WTC11 (cell line): ENCODE results near the gene RBFOX2. TPM values are rescaled to one million over a fixed set of nuclear protein-coding genes. Genes with fewer than 3 reads are reported as not detected.
A peak's percentile ranks its signal among the peaks of the same experiment; 100 is the strongest.

ENCODE experiments used
- ATAC-seq: fragments of 200-7000 bp; cut with Tn5 transposase; 2 replicates; pipeline ENCODE4 v1.10.0; 2021; ENCODE audit warnings: mild to moderate bottlenecking, moderate library complexity
- CTCF ChIA-PET: fragments of 300-600 bp; sonication (Branson Sonifier 250); formaldehyde crosslinking; loops from one replicate; lab custom pipeline; 2021; ENCODE audit warnings: antibody characterized with exemption; lab: Charles Lee
- POLR2A ChIA-PET: fragments of 350-600 bp; sonication (Branson Sonifier 250); formaldehyde crosslinking; loops from one replicate; lab custom pipeline; 2021; ENCODE audit warnings: antibody characterized with exemption; lab: Charles Lee
- DNase-seq: peaks from one replicate; pipeline ENCODE4 v3.0.0; 2021; ENCODE audit warnings: low spot score
- H3K27ac Mint-ChIP-seq: 2 replicates; pipeline ENCODE4 v1.8.0; 2021; ENCODE audit warnings: mixed read lengths
- H3K27me3 Mint-ChIP-seq: 2 replicates; pipeline ENCODE4 v1.8.0; 2021; ENCODE audit warnings: low read depth, mild to moderate bottlenecking, moderate library complexity, mixed read lengths
- H3K36me3 Mint-ChIP-seq: 2 replicates; pipeline ENCODE4 v1.8.0; 2021; ENCODE audit warnings: mixed read lengths
- H3K4me1 Mint-ChIP-seq: 2 replicates; pipeline ENCODE4 v1.8.0; 2022; ENCODE audit warnings: mixed read lengths
- H3K4me3 Mint-ChIP-seq: 2 replicates; pipeline ENCODE4 v1.8.0; 2021; ENCODE audit warnings: mild to moderate bottlenecking, moderate library complexity, mixed read lengths
- H3K9me3 Mint-ChIP-seq: 2 replicates; pipeline ENCODE4 v1.8.0; 2021; ENCODE audit warnings: mixed read lengths
- ARID4B ChIP-seq: sonication (generic); formaldehyde crosslinking; IDR thresholded peaks from 2 replicates; pipeline ENCODE4 v1.8.0; 2023; ENCODE audit warnings: missing genetic modification reagents, mild to moderate bottlenecking, borderline replicate concordance
- ATF6 ChIP-seq: sonication (generic); formaldehyde crosslinking; IDR thresholded peaks from 2 replicates; pipeline ENCODE4 v1.8.1; 2023; ENCODE audit warnings: mild to moderate bottlenecking, missing genetic modification reagents
- CBFB ChIP-seq: sonication (generic); formaldehyde crosslinking; IDR thresholded peaks from 2 replicates; pipeline ENCODE4 v1.8.1; 2022; ENCODE audit warnings: mild to moderate bottlenecking, low read depth, missing genetic modification reagents
- CREB1 ChIP-seq: sonication (generic); formaldehyde crosslinking; IDR thresholded peaks from 2 replicates; pipeline ENCODE4 v1.8.0; 2023; ENCODE audit warnings: mild to moderate bottlenecking, missing genetic modification reagents
- ERG ChIP-seq: fragments of 250-450 bp; sonication (Bioruptor Pico); IDR thresholded peaks from 2 replicates; pipeline ENCODE4 v1.8.0; 2021; ENCODE audit warnings: mild to moderate bottlenecking
- ESRRA ChIP-seq: sonication (generic); formaldehyde crosslinking; IDR thresholded peaks from 2 replicates; pipeline ENCODE4 v1.8.1; 2022; ENCODE audit warnings: mild to moderate bottlenecking, missing genetic modification reagents, borderline replicate concordance
- FOXK1 ChIP-seq: sonication (generic); formaldehyde crosslinking; IDR thresholded peaks from 2 replicates; pipeline ENCODE4 v1.8.0; 2022; ENCODE audit warnings: mild to moderate bottlenecking, moderate library complexity, missing genetic modification reagents
- FOXP1 ChIP-seq: sonication (generic); formaldehyde crosslinking; IDR thresholded peaks from 2 replicates; pipeline ENCODE4 v1.8.0; 2022; ENCODE audit warnings: missing genetic modification reagents, mild to moderate bottlenecking, moderate library complexity, borderline replicate concordance
- GABPB1 ChIP-seq: sonication (generic); formaldehyde crosslinking; IDR thresholded peaks from 2 replicates; pipeline ENCODE4 v1.8.1; 2023; ENCODE audit warnings: mild to moderate bottlenecking, missing genetic modification reagents
- HMGA2 ChIP-seq: fragments of 250-450 bp; sonication (Bioruptor Pico); IDR thresholded peaks from 2 replicates; pipeline ENCODE4 v1.4.0; 2021; ENCODE audit warnings: mild to moderate bottlenecking, moderate library complexity
- IRF2 ChIP-seq: sonication (generic); formaldehyde crosslinking; IDR thresholded peaks from 2 replicates; pipeline ENCODE4 v1.8.0; 2022; ENCODE audit warnings: low read depth, missing genetic modification reagents, borderline replicate concordance
- NFATC4 ChIP-seq: fragments of 250-450 bp; sonication (Bioruptor Pico); IDR thresholded peaks from 2 replicates; pipeline ENCODE4 v1.9.0; 2021; ENCODE audit warnings: mild to moderate bottlenecking
- NFE2L1 ChIP-seq: sonication (generic); formaldehyde crosslinking; IDR thresholded peaks from 2 replicates; pipeline ENCODE4 v1.8.1; 2023; ENCODE audit warnings: missing genetic modification reagents
- SP1 ChIP-seq: sonication (generic); formaldehyde crosslinking; conservative IDR thresholded peaks from 2 replicates; pipeline ENCODE4 v1.8.1; 2022; ENCODE audit warnings: missing genetic modification reagents
- TEAD4 ChIP-seq: sonication (generic); formaldehyde crosslinking; IDR thresholded peaks from 2 replicates; pipeline ENCODE4 v1.8.0; 2022; ENCODE audit warnings: mild to moderate bottlenecking, missing genetic modification reagents
- TP53 ChIP-seq: sonication (generic); formaldehyde crosslinking; IDR thresholded peaks from 2 replicates; pipeline ENCODE4 v1.8.1; 2023; ENCODE audit warnings: mild to moderate bottlenecking, missing genetic modification reagents
- ZNF281 ChIP-seq: sonication (generic); formaldehyde crosslinking; IDR thresholded peaks from 2 replicates; pipeline ENCODE4 v1.8.0; 2023; ENCODE audit warnings: mild to moderate bottlenecking, missing genetic modification reagents
- ZNF396 ChIP-seq: fragments of 250-450 bp; sonication (Bioruptor Pico); IDR thresholded peaks from 2 replicates; pipeline ENCODE4 v1.8.0; 2021; ENCODE audit warnings: mild to moderate bottlenecking, moderate library complexity, borderline replicate concordance
- ZNF423 ChIP-seq: fragments of 250-450 bp; sonication (Bioruptor Pico); IDR thresholded peaks from 2 replicates; pipeline ENCODE4 v2.1.2; 2022; ENCODE audit warnings: mild to moderate bottlenecking, moderate library complexity
- ZNF532 ChIP-seq: fragments of 250-450 bp; sonication (Bioruptor Pico); IDR thresholded peaks from 2 replicates; pipeline ENCODE4 v1.9.0; 2021; ENCODE audit warnings: mild to moderate bottlenecking, borderline replicate concordance
- ZNF671 ChIP-seq: fragments of 250-450 bp; sonication (Bioruptor Pico); IDR thresholded peaks from 2 replicates; pipeline ENCODE4 v1.8.0; 2021; ENCODE audit warnings: mild to moderate bottlenecking
- total RNA-seq: library from RNA; stranded (reverse); gene quantifications from 3 replicates; pipeline ENCODE4 v1.2.3, GENCODE V29; 2021

The RBFOX2 gene
- total RNA-seq, 1 experiment from 2014 or later: 107 TPM

- TF ChIP-seq ZNF281 (CRISPR knock-in tag) (no peak), NFATC4 (CRISPR knock-in tag) (no peak), HMGA2 (CRISPR knock-in tag) (no peak), CREB1 (CRISPR knock-in tag) (no peak), TEAD4 (CRISPR knock-in tag) (no peak), ZNF532 (CRISPR knock-in tag) (no peak), NFE2L1 (no peak), FOXK1 (CRISPR knock-in tag) (0 out of 2 replicates have a peak, but pooled peaks have one; percentile 23), TP53 (0 out of 2 replicates have a peak, but pooled peaks have one; percentile 54), FOXP1 (CRISPR knock-in tag) (no peak)
These were observed 534 bp downstream of the RBFOX2 start (continued) for GRCh38 chr22:36027935-36028645.

GRCh38 chr22:36027579-36027934, 1.1 kb downstream of the RBFOX2 start:
- TF ChIP-seq FOXP1 (CRISPR knock-in tag): no peak
- no peak for TF ChIP-seq ARID4B (CRISPR knock-in tag)
- TF ChIP-seq HMGA2 (CRISPR knock-in tag): no peak
- no peak for TF ChIP-seq ZNF671
- TF ChIP-seq ZNF423: no peak
- TF ChIP-seq SP1 (CRISPR knock-in tag): no peak
- TF ChIP-seq ESRRA: no peak
- no peak for TF ChIP-seq GABPB1 (CRISPR knock-in tag)
- TF ChIP-seq ATF6 (CRISPR knock-in tag): no peak
- TF ChIP-seq CBFB (CRISPR knock-in tag): no peak
- TF ChIP-seq ZNF396 (CRISPR knock-in tag): no peak
- no peak for TF ChIP-seq ERG (CRISPR knock-in tag)
- TF ChIP-seq IRF2: no peak
- no peak for DNase-seq
- H3K36me3 Mint-ChIP-seq: peaks cover 4% of the 10 kb centered on the region
- CTCF ChIA-PET: interaction anchor here (0.5 to 4.2 kb wide), 4 partner anchors 38 to 187 kb away, joined by 4 to 60 read pairs (median 6); no protein-coding TSS in a partner anchor
- POLR2A ChIA-PET: no interaction called here
- H3K27ac Mint-ChIP-seq: peak overlapping the region; percentile 75
- H3K4me1 Mint-ChIP-seq: peaks cover 36% of the 10 kb centered on the region
- no peak for ATAC-seq
- H3K4me3 Mint-ChIP-seq: peak overlapping the region; percentile 90
- H3K9me3 Mint-ChIP-seq: no peaks in the 10 kb centered on the region
- H3K27me3 Mint-ChIP-seq: no peaks in the 10 kb centered on the region; the same call in 1 of the 2 replicates
